Trophoblast cell (in vitro differentiated cells and primary cell): ENCODE measurements around the gene NFIX.

ENCODE experiments used
- DNase-seq, 2 donors: peaks; one replicate each; pipeline ENCODE4 v3.0.0-alpha.2; 2016
- H2AFZ ChIP-seq: 2 replicates; pipeline ENCODE4 v1.6.1; 2013; ENCODE audit warnings: low read length, moderate library complexity, mild to moderate bottlenecking; ENCODE audit not compliant: insufficient read depth, poor library complexity
- H2AK5ac ChIP-seq: 2 replicates; pipeline ENCODE4 v1.6.1; 2013; ENCODE audit warnings: mild to moderate bottlenecking, low read length
- H2BK120ac ChIP-seq: 2 replicates; pipeline ENCODE4 v1.6.1; 2013; ENCODE audit warnings: low read length, mild to moderate bottlenecking, moderate library complexity; ENCODE audit not compliant: insufficient read depth, poor library complexity
- H2BK12ac ChIP-seq: 2 replicates; pipeline ENCODE4 v1.6.1; 2013; ENCODE audit warnings: mild to moderate bottlenecking, low read length, moderate library complexity
- H2BK5ac ChIP-seq: 2 replicates; pipeline ENCODE4 v1.6.1; 2013; ENCODE audit warnings: low read length, low read depth, moderate library complexity, mild to moderate bottlenecking; ENCODE audit not compliant: poor library complexity
- H3K14ac ChIP-seq: 2 replicates; pipeline ENCODE4 v1.6.1; 2013; ENCODE audit warnings: mild to moderate bottlenecking, low read length
- H3K18ac ChIP-seq: 2 replicates; pipeline ENCODE4 v1.6.1; 2013; ENCODE audit warnings: mild to moderate bottlenecking, low read length
- H3K23ac ChIP-seq: 2 replicates; pipeline ENCODE4 v1.6.1; 2013; ENCODE audit warnings: low read length
- H3K27ac ChIP-seq: 2 replicates; pipeline ENCODE4 v1.5.1; 2013; ENCODE audit warnings: low read depth, mild to moderate bottlenecking, inconsistent platforms, low read length, moderate library complexity
- H3K27me3 ChIP-seq: 2 replicates; pipeline ENCODE4 v1.6.1; 2013; ENCODE audit warnings: inconsistent platforms, mild to moderate bottlenecking, low read length, moderate library complexity; ENCODE audit not compliant: insufficient read depth
- H3K36me3 ChIP-seq, 2 experiments: 1 replicate in 1 of 2; 2 replicates in 1 of 2; pipeline ENCODE4 v1.6.1; 2013; ENCODE audit warnings: low read length in 2 of 2, mild to moderate bottlenecking in 2 of 2, moderate library complexity in 1 of 2; ENCODE audit not compliant: insufficient read depth in 2 of 2, control insufficient read depth in 1 of 2
- H3K4ac ChIP-seq: 2 replicates; pipeline ENCODE4 v1.6.1; 2013; ENCODE audit warnings: low read depth, mild to moderate bottlenecking, low read length, moderate library complexity
- H3K4me1 ChIP-seq, 2 experiments: 1 replicate in 1 of 2; 2 replicates in 1 of 2; pipeline ENCODE4 v1.6.1; 2013; ENCODE audit warnings: low read length in 2 of 2, mild to moderate bottlenecking in 2 of 2, moderate library complexity in 1 of 2; ENCODE audit not compliant: insufficient read depth in 2 of 2, control insufficient read depth in 1 of 2
- H3K4me2 ChIP-seq: 2 replicates; pipeline ENCODE4 v1.6.1; 2013; ENCODE audit warnings: inconsistent platforms, mild to moderate bottlenecking, low read length, moderate library complexity
- H3K4me3 ChIP-seq: 2 replicates; pipeline ENCODE4 v1.5.1; 2013; ENCODE audit warnings: mild to moderate bottlenecking, low read depth, low read length, inconsistent platforms
- H3K79me1 ChIP-seq: one replicate; pipeline ENCODE4 v1.6.1; 2013; ENCODE audit warnings: low read length
- H3K79me2 ChIP-seq: 2 replicates; pipeline ENCODE4 v1.6.1; 2013; ENCODE audit warnings: low read length, mild to moderate bottlenecking; ENCODE audit not compliant: control insufficient read depth, insufficient read depth, poor library complexity
- H3K9ac ChIP-seq: 2 replicates; pipeline ENCODE4 v1.6.1; 2013; ENCODE audit warnings: mild to moderate bottlenecking, low read length
- H3K9me3 ChIP-seq: 2 replicates; pipeline ENCODE4 v1.6.1; 2013; ENCODE audit warnings: low read depth, mild to moderate bottlenecking, control low read depth, inconsistent platforms, low read length; ENCODE audit not compliant: insufficient read depth
- H4K12ac ChIP-seq: 2 replicates; pipeline ENCODE4 v1.6.1; 2013; ENCODE audit warnings: low read depth, mild to moderate bottlenecking, low read length, moderate library complexity
- H4K8ac ChIP-seq: 2 replicates; pipeline ENCODE4 v1.6.1; 2013; ENCODE audit warnings: low read depth, mild to moderate bottlenecking, low read length, moderate library complexity
- H4K91ac ChIP-seq: one replicate; pipeline ENCODE4 v1.6.1; 2013; ENCODE audit warnings: low read depth, mild to moderate bottlenecking, low read length, moderate library complexity
- WGBS: extraction: QIAGEN DNeasy Blood & Tissue Kit; methylation state at CpG from one replicate; pipeline ENCODE4 v1.1.7; 2013; ENCODE audit warnings: missing lambda C conversion rate; ENCODE audit not compliant: insufficient read length, insufficient coverage; ENCODE audit errors: extremely low coverage; 5-methylcytosine and 5-hydroxymethylcytosine counted together

NFIX gene

DNA sequence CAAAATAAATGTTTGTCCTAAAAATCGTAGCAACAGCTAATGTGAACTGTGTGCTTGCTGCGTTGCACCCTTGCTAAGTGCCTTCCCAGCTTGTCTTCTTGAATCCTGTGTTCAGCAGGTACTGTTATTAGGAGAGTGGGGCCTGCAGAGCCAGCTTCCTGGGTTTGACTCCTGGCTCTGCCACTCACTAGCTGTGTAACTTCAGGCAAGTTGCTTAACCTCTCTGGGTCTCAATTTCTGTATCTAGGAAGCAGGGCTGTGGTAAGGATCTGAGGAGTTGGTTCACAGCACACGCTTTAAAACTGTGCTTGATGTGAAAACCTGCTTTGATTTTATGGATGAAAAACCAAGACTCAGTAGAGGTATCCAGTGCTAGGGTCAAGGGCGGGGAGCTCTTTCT is 10.0 kb downstream of the NFIX start:
- Histone ChIP-seq H2BK12ac (no peak overlapping the region), H4K91ac (no peak overlapping the region), H2BK120ac (no peak overlapping the region), H3K27me3 (peaks cover 48% of the 10 kb centered on the region), H3K4me2 (no peak overlapping the region), H3K79me2 (no peaks in the 10 kb centered on the region), H3K23ac (no peak overlapping the region), H3K9ac (no peak overlapping the region), H3K4me1 (no peaks in the 10 kb centered on the region), H3K4me3 (no peak overlapping the region), H3K79me1 (no peaks in the 10 kb centered on the region), H3K9me3 (peaks cover 16% of the 10 kb centered on the region), H3K36me3 (no peaks in the 10 kb centered on the region), H3K14ac (no peak overlapping the region), H3K27ac (no peak overlapping the region), H4K12ac (no peak overlapping the region), H2AK5ac (no peak overlapping the region), H2AFZ (no peak overlapping the region), H3K4ac (no peak overlapping the region), H4K8ac (no peak overlapping the region), H3K18ac (no peak overlapping the region), H2BK5ac (no peak overlapping the region)
- WGBS: no CpG with 5 or more reads among the region's 4 CpGs
- no peak for DNase-seq

DNA sequence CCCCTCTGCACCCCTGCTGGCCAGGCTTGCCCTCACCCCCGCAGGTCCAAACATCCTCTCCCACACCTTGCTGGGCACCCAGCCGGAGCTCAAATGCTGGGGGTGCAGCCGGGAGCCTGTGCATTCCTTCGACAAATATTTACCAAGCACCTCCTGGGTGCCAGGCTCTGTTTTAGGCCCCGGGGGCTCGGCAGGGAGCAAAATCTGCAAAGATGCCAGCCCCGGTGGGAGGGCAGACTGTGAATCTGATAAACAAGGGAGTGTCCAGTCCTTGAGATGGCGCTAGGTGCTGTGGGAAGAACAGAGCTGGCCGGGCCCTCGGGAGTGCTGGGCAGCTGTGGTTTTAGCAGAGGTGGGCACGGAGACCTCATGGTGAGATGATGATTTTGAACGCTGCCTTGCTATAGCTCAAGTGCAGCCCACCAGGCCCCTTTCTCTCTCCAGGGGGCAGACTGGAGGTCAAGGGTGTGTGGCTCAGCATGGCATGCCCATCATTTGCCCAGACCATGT is 10.6 kb downstream of the NFIX start:
- Histone ChIP-seq H3K4me3 (no peak overlapping the region), H3K79me2 (no peaks in the 10 kb centered on the region), H3K23ac (no peak overlapping the region), H4K8ac (no peak overlapping the region), H2BK5ac (no peak overlapping the region), H3K27me3 (peaks cover 55% of the 10 kb centered on the region), H3K36me3 (no peaks in the 10 kb centered on the region), H3K14ac (no peak overlapping the region), H3K4me2 (no peak overlapping the region), H2BK12ac (no peak overlapping the region), H2BK120ac (no peak overlapping the region), H3K9ac (no peak overlapping the region), H3K18ac (no peak overlapping the region), H4K91ac (no peak overlapping the region), H3K4ac (no peak overlapping the region), H3K9me3 (peaks cover 14% of the 10 kb centered on the region), H2AFZ (no peak overlapping the region), H4K12ac (no peak overlapping the region), H3K79me1 (no peaks in the 10 kb centered on the region), H3K4me1 (no peaks in the 10 kb centered on the region), H2AK5ac (no peak overlapping the region), H3K27ac (no peak overlapping the region)
- no CpG with 5 or more reads among the region's 12 CpGs for WGBS
- DNase-seq: no peak

- Histone ChIP-seq H3K4me1 (no peaks in the 10 kb centered on the region), H2BK120ac (no peak overlapping the region), H3K27me3 (peaks cover 62% of the 10 kb centered on the region), H2AK5ac (no peak overlapping the region), H3K14ac (no peak overlapping the region), H3K9ac (no peak overlapping the region), H2AFZ (no peak overlapping the region), H3K79me1 (no peaks in the 10 kb centered on the region), H3K36me3 (no peaks in the 10 kb centered on the region), H3K23ac (no peak overlapping the region), H3K79me2 (no peaks in the 10 kb centered on the region), H4K91ac (no peak overlapping the region), H2BK12ac (no peak overlapping the region), H3K27ac (no peak overlapping the region), H3K4me2 (no peak overlapping the region), H4K12ac (no peak overlapping the region), H2BK5ac (no peak overlapping the region), H3K4ac (no peak overlapping the region), H3K4me3 (no peak overlapping the region), H3K18ac (no peak overlapping the region), H4K8ac (no peak overlapping the region), H3K9me3 (peaks cover 15% of the 10 kb centered on the region)
- WGBS: no CpG with 5 or more reads among the region's 28 CpGs
- no peak for DNase-seq
Observed at GRCh38 chr19:13006431-13007281, 11.4 kb downstream of the NFIX start.

DNA sequence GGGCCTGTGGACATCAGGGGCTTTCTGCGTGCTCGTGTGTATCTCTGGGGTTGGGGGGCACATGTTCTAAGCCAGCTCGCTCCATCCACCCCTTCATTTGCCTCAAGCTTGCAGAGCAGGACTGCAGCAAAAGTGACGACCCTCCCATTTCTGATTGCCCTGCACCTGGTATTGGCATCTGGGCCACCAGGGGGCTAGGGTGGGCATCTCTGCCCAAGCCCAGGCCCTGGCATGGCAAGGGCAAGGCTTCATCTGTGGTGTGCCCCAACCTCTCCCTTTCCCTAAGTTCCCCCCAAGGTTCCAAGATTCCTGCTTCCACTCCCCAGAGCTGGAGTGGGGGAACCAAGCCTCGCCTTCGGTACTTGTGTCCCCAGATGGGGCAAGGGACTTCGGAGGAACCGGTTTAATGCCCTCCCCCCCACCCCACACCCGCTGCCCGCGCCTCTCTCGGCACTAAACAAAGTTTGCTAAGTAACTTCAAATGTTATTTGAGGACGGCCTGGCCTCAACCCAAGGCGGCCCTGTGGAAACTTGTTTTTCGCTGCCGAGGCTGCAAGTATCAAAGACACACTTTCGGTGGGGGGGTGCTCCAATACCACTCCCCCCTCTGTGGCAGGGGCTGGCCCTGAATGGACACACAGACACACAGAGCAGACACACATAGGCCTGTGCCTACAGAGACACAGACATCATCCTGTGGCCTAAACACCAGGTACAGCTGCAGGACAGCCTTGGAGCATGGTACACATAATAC is 12.2 kb downstream of the NFIX start:
- Histone ChIP-seq H2BK5ac (no peak overlapping the region), H2AK5ac (no peak overlapping the region), H4K12ac (no peak overlapping the region), H3K9me3 (peaks cover 21% of the 10 kb centered on the region), H4K91ac (no peak overlapping the region), H2AFZ (no peak overlapping the region), H3K79me2 (no peaks in the 10 kb centered on the region), H3K9ac (no peak overlapping the region), H2BK120ac (no peak overlapping the region), H4K8ac (no peak overlapping the region), H3K79me1 (no peaks in the 10 kb centered on the region), H2BK12ac (no peak overlapping the region), H3K14ac (no peak overlapping the region), H3K27ac (no peak overlapping the region), H3K4me3 (no peak overlapping the region), H3K36me3 (no peaks in the 10 kb centered on the region), H3K4me2 (no peak overlapping the region), H3K4ac (no peak overlapping the region), H3K18ac (no peak overlapping the region), H3K23ac (no peak overlapping the region), H3K4me1 (no peaks in the 10 kb centered on the region), H3K27me3 (peaks cover 70% of the 10 kb centered on the region)
- DNase-seq: no peak
- WGBS: no CpG with 5 or more reads among the region's 17 CpGs
